Midbrain (tissue), 1 donor: ENCODE data around the gene TCHH.

Experiments
- DNase-seq: peaks from one replicate; lab custom pipeline; 2025; lab: John Stamatoyannopoulos, UW

Gene TCHH

GRCh38 chr1:152067150-152067549 is 48.1 kb downstream of the TCHH start:
- no peak for DNase-seq

- DNase-seq: no peak
Observed at GRCh38 chr1:152061952-152062351, 53.3 kb downstream of the TCHH start.
